ENCODE results near the gene MFSD6.
"Not testable (repeated sequence)": the region's sequence is repeated elsewhere in the genome, so short reads cannot be mapped to it uniquely, and the experiment has no call there.

- not testable (repeated sequence) for TF ChIP-seq POLR2A (IDR thresholded peaks at IDR 0.05; ENCODE audit: low read length); GATA1 (IDR thresholded peaks at IDR 0.05; ENCODE audit: low read depth, low read length)
Measured at GRCh38 chr2:190430866-190431265, 22.7 kb downstream of the MFSD6 start.
